Dedifferentiated amniotic fluid mesenchymal stem cell (primary cell): Measurements from ENCODE around the gene KCND3.
"Not testable (repeated sequence)": the region's sequence is repeated elsewhere in the genome, so short reads cannot be mapped to it uniquely, and the experiment has no call there.

Experiments used
- DNase-seq: peaks from one replicate; pipeline ENCODE4 v3.0.0-alpha.2; 2016; ENCODE audit errors: extremely low spot score

KCND3 gene

DNA sequence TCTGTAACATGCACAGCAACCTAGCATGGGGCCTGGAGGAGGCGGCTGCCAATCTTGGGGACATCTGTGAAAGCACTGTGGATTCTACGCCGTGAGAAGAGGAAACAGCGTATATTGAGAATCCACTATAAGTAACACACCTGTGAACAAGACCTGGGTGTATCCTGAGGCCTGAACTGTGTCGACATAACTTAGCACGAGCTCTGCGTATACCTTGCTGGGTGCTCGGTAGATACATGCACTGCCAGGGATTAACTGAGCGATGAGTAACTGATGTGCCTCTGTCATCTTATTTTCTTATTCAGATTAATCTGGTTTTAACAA lies 175.2 kb downstream of the KCND3 start:
- DNase-seq, result no peak

DNA sequence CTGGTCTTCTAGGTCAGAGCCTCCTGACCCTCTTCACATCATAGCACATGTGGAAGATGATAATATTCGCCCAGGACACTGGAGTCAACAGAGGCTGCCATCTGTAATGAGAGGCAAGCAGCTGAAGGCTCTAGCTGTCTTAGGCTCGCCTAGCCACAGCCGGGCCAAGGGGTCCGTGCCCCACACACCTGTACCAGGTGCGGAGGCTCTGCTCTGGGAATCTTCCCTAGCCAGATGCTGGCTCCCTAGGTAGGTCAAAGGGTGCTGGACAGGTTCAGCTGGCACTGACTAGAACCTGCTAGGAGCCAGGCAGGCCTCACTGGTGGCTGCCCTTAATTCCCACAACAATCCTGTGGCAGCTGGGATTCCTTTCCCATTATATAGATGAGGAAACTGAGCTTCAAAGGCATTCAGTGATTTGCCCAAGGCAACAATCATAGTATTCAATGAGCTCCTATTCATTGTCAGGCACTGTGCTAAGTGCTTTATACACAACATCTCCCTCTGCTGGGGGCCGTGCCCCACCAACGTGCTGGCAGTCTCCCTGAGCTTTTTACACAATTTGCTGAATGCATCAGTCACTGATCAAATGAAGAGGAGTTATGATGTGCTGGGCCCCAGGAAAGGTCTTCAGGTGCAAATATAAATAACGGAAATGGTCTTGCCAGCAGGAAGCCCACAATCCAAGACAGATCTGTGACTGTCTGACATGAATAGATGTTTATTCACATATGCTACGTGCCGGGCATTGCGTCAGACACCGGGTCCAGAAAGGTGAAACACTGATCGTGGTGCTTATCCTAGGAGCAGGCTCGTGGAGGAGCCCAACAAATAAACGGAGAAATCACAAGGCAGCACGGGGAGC lies 175.8 kb downstream of the KCND3 start:
- no peak for DNase-seq

DNA sequence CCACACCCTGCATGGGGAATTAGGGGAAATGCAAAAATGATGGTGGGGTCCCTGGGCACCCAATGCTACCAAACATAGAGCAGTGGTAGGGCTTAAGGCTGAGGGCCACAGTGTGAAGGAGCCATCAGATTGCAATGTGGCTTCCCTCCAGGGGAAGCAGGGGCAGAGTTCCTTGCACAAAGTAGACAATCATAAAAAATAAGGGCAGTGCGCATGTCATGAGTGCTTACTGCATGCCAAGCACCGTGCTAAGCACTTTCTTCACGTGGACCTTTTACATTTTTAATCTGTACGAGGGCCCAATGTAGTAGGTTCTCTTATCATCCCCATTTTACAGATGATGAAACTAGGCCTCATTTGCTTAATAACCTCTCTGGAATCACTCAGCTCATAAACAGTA lies 177.2 kb downstream of the KCND3 start:
- no peak for DNase-seq

DNA sequence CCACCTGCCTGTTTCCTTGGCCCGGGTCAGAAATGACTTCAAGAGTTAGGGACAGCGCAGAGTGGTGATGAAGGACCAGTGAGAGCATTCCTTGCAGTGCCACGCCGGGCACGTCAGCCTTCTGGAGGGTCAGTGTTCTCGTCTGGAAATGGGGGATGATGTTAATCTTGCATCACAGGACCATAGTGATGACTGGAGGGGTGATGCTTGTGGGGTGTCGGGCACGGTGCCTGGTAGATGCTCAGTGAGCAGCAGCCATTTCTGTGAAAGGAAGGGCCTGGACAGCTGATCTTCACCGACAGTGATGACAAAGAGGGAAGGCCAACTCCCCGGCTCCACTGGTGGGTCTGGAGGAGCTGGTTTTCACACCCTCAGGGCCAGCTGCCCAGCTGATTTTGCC lies 177.6 kb downstream of the KCND3 start:
- DNase-seq, result no peak

DNA sequence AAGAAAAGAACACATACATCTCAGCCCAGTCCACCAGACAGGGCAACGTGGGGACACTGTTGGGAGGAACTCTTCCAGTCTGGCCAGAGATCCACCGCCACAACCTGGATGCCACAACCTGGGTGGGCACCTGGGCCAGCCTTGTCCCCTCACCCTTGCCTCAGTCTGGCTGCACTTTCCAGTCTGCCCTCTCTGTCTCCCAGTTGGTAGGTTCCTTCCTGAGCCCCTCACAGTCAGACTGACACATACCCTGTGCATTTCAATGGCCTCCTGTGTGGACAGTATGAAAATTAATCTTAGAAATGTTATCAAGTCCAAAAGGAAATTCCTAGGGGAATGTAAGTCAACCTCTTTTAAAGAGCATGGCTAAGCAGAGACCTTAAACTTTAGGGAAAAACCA lies 184.2 kb downstream of the KCND3 start:
- DNase-seq, result no peak

DNA sequence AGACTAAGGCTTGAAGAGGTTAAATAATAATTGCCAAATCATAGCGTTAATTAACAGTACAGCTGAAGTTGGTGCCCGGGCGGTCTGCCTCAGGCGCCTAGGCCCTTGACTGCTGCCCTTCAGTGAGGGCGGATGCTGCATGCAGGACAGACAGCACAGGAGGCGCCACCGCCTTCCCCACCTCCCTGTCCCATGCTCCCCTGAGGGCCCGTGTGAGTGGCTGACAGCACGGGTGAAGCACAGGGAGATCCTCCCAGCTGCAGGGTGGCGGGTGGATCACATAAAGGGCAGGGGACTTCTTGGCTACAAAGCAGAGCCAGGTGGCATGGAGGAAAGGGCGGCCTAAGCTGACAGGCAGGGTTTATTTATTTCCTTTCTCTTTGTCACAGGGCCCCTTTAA lies 184.7 kb downstream of the KCND3 start:
- no peak for DNase-seq

DNA sequence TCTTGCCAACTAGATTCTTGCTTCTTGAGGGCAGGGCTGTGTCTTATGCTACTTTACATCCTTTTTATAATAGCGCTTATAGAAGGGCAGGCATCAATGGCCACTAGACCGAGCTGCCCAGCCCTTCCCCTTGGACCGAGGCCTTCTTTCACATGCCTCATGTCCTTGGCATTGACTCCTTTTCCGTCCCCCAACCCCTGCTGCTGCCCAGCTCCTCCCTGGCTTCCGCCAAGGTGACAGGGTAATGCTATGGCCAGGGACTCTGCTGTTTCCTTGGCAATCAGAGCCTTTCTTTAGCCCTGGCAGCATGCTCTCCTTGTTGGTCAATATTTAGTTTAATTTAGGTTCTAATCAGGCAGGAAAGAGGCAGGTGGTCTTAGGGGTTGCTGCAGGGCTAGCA lies 185.5 kb downstream of the KCND3 start:
- no peak for DNase-seq

DNA sequence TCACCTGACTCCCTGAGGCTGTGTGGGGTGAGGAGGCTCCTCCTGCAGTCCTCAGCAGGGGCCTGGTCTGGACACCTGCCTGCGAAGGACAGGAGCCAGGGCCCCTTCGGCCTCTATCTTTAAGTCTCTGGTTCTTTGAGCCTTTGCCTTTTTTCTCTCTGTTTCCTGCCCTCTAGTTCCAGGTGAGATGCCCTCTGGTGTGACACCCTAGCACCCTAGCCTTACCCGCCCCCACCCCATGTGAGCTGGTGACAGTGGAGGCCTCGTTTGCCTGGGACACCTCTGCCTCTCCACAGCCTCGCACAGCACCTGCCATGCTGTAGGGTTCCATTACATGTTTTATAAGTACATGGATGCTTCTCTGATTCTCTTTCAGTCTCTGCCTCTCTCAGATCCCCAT lies 186.5 kb downstream of the KCND3 start:
- no peak for DNase-seq

DNA sequence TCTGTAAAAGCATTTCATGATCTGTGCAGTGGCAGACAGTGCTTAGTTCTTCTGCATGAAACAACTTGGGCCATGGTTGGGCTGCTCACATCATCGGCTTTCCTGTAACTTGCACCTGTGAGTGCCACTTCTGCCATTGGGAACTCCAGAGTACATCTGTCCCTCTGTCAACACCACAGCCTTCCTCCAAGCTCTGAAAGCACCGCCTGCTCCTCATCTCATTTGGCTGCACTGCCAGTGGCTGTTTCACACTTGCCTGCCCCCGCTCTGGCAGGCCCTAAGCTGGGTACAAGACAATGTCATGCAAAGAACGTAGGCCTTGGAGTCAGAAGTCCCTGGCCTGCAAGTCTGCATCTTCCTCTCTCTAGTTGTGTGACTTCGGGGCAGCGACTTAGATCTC lies 187.4 kb downstream of the KCND3 start:
- no peak for DNase-seq

DNA sequence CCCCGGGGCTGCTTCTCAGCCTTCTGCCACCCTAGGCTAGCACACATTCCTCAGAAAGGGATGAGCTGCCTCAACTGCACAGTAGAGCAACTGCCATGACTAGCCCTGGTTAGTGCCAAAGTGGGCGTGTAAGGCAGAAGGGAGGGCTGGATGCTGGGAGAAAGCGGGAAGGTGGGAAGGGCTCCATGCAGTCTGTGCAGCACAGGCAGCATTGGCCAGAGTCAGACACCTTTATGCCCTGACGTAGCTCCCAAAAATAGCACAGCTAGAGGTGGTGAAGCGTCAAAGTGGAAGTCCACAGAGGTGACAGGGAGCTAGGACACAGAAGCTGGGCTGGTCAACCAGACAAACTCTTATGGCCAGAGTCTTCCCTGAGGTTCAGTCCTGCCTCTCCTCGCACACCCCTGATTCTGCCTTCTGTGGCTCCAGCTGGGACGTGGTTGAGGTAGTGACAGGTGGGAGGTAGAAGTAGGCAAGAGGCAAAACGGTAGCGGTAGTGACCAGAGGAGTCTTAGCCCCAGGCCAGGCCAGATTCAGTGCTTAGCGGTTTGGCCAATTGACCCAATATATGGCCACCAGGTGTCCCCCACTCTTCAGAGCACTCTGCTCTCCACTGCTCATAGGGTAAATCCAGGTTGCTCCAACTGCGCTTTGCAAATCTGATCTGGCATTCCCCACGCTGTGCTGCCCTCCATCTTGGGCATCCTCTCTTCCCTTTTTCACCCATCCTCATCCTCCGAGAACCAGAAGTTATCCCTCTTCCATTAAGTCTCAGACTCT lies 188.2 kb downstream of the KCND3 start:
- DNase-seq, result no peak

DNA sequence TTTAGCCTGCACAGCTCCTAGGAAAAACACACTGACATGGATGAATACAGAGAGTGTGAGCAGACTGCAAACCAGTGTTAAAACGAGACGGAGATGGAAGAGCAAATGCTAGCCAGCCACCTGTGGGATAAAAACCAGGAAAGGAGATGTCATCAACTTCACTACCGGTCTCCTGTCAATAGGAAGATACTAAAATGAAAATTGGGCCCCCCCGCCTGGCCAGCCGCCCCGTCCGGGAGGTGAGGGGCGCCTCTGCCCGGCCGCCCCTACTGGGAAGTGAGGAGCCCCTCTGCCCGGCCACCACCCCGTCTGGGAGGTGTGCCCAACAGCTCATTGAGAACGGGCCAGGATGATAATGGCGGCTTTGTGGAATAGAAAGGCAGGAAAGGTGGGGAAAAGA lies 189.7 kb downstream of the KCND3 start:
- not testable (repeated sequence) for DNase-seq

DNA sequence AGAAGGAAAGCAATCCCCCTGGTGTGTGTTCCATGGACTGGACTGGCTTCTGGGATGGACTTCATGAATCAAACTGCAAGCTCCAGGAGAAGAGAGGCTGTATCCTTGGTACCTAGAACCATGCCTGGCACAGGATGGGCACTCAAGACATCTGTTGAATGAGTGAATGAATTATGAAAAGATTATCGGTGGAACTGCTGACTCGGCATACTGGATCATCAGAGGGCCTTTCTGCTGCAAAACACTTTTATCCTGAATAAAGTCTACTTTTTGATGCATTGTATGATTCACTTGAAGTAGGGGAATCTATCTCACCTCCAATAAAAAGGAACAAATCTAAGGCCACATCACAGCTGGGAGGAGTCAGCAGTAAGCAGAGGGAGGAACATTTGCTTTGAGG lies 190.9 kb downstream of the KCND3 start:
- no peak for DNase-seq

DNA sequence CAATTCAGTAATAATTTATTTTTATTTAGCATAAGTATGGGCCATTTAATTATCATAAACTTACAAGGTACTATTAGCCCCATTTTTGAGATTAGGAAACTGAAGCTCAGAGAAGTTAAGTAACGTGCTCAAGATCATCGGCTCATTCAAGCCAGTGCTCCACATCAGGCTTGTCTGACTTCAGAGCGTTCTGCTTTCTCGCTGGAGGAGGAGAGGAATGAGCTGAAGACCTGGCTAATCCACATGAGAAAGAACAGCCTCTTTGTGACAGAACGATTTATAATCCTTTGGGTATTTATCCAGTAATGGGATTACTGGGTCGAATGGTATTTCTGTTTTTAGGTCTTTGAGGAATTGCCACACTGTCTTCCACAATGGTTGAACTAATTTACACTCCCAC lies 194.1 kb downstream of the KCND3 start:
- no peak for DNase-seq

DNA sequence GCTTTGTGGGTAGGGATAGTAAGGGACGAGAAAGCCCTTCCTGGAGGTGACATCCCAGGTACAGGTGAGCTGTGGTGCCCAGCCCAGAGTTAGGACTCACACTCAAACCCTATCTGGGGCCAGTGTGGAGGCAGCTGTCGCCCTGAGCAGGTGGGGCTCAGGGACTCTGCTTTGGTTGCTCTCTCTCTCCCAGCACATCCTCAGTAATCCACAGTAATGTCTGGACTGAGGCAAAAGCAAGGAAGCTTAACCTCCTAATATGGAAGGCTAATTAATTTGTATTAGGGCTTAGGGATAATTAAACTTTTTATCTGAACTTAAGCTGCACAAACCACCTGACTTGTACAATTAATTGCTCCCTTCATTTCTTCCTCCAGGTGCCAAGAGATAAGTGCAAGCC lies 195.5 kb downstream of the KCND3 start:
- no peak for DNase-seq

DNA sequence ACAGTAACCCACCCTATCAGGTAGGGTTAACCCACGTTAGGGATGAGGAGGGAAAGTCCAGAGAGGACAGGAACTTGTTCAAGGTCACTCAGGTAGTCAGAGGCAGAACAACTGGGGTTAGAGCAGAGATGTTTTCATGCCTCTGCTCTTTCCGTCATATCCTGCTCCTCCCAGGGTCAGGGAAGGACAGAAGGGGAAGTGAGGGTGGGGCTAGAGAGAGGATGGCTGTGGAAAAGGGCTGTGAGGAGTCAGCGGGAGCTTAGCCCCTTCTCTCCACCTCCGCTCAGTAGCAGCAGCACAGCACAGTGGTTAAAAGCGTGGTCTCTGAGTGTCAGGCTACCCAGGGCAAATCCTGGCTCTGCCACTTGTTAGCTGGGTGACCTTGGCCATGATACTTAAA lies 197.2 kb downstream of the KCND3 start:
- no peak for DNase-seq

DNA sequence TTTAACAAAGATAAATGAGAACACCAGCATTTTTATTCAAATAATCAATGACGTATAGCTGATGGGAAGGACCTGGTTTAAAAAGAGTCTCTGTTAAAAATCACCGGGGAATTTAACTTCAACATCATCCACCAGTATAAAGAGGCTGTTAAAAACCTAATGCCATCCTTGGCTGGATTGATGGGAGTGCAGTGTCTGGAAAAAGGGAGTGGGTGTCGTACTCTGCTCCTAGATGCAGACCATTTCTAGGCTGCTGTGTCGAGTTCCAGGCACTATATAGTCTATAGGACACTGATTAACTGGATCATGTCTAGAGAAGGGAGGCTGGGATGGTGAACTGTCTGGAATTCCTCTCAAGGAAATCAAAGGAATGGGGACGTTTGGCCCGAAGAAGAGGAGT lies 197.7 kb downstream of the KCND3 start:
- no peak for DNase-seq

DNA sequence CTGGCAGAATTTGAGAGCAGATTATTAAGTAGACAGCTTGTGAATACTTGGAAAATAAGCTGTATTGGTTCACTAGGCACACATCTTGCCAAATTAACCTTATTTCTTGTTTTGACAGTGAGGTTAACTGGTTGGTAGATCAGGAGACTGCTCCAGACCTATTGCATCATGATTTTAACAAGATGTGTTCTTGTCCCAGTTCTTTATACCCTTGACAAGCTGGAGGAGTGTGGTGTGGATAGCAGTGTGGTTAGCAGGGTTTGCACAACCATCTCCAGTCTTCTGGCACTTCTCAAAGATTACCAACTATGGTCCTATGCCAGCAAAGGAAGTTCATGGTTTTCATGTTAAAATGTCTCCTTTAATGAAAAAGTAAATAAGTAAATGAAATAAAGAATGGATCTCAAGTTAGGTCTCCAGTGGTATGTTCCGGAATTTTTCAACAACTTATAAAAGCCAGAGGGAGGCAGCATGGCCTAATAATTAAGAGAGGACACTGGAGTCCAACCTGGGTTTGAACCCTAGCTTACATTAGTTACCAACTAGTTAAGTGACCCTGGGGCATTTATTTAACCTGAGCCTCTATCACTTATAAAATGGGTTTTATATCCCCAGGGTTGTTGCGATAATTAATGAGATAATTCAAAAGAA lies 199.7 kb downstream of the KCND3 start:
- no peak for DNase-seq

DNA sequence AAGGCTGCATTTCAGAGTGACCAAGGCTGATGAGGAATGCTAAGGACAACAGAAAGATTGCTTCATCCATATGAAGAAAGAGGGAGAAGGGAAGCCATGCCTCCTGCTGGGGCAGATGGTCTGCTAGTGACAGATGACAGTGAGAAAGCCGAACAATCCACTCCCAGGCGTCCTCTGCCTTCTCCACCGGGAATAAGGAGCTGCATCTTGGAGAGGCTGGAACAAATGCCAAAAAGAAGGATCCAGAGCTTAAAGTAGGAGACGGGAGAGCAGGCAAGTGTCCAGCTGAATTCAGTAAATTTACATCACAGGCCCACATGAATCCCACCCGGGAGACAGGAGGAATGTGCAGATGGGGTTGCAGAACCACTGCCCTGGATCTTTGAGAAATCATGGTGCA lies 200.3 kb downstream of the KCND3 start:
- no peak for DNase-seq

DNA sequence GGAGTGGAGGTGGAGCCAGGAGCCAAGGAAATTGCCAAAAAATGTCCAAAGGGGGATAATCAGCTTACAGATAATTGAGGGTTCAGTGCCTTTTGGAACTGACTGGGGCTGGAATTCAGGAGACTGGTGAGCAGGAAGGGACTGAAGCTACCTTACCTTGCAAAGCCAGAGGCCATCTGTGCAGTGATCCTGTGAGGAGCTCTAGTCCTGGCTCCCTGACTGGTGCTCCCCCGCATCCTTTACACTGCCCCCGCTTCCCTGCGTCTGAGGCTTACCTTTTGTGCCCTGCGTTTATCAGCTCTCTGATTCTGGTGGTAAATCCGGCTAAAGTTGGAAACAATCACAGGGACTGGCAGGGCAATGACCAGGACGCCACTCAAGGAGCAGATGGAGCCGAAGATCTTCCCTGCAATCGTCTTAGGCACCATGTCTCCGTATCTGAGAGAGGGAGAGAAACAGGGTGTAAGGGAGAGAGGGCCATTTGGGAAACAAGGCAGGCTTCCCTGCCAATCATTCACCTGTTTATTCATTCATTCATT lies 202.7 kb downstream of the KCND3 start:
- DNase-seq, result no peak

DNA sequence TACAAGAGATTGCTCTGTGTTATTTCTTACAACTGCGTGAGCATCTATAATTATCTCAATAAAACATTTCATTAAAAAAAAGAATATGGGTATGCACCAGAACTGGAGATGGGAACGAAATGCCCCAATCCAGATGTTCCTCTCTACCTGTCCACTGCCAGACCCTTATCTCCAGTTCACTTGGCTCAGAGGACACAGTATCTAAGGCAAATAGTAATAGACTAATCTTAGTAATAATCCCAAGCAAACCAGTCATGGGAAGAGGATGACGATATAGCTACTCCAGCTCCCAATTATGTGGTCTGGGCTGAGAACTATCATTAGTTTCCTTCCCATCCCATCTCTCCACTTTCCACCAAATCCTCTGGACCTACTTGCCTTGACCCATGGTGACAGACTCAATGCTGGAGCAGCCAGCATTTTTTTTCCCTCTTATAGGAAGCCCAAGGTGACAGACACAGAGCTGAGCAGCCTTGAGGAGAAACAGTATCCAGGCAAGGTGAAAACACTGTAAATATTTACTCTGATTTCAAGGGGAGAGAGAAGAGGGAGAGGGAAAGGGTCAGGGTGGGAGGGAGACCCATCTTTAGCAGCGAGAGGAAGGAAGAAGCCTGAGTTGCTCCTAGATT lies 205.1 kb downstream of the KCND3 start:
- no peak for DNase-seq

DNA sequence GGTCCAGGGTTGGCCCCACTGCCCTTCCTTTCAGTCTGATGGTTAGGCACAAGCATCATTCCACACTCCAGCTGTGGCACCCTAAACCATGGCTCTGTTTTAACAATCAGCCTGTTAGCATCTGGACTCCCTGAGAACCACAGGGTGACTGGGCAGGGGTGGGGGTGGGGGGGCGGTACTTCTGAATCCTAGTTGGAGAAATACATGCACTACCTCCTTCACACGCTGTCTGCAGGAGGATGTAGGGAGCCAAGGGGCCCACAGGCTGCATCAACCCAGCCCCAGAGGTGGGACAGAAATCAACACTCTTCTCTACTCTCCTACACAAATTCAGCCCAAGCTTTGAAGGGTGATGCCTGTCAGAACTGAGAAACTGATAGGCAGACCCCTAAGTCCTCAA lies 209.9 kb downstream of the KCND3 start:
- DNase-seq, result no peak

DNA sequence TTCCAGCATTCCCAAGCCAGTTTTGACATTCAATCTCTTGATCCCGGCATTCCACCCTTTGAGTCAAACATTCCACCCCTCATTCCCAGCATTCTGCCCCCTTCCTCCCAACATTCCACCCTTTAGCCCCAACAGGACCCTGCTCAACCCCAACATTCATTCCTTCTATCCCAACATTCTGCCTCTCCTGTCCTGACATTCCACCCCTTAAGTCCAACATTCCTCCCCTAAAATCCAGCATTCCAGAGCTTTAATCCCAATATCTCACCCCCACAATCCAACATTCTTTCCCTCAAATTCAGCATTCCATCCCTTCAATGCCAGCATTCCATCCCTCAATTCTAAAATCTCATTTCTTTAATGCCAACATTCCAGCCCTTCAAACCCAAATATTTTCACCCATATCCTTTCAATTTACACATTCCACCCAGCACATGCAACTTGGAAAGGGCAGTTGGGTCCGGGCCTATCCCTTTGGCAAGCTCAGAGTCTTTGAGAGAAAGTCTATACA lies 210.9 kb downstream of the KCND3 start:
- no peak for DNase-seq
